H1 (cell line): ENCODE results near the gene RAN. TPM values are rescaled to one million over a fixed set of nuclear protein-coding genes. Genes with fewer than 3 reads are reported as not detected.

Experiments
- CTCF ChIA-PET: fragments of 300-600 bp; sonication (Branson Sonifier 250); formaldehyde crosslinking; loops from one replicate; lab custom pipeline; 2021; ENCODE audit not compliant: partially characterized antibody; lab: Charles Lee
- POLR2A ChIA-PET: fragments of 300-600 bp; sonication (Branson Sonifier 250); formaldehyde crosslinking; loops from one replicate; lab custom pipeline; 2021; ENCODE audit warnings: inconsistent platforms; ENCODE audit not compliant: partially characterized antibody; lab: Charles Lee
- DNase-seq, 2 experiments: peaks; one replicate each; pipeline versions ENCODE4 v3.0.0 to v3.0.0-alpha.2; 2010 to 2022; ENCODE audit warnings: low spot score in 2 of 2, low read depth in 1 of 2, mixed read lengths in 1 of 2
- FAIRE-seq: peaks from 2 replicates; lab custom pipeline; 2011; peaks lifted over from hg19 to GRCh38; lab: Jason Lieb, UNC
- H2AFZ ChIP-seq: 2 replicates; pipeline ENCODE4 v1.8.1; 2012; ENCODE audit warnings: low read length, inconsistent platforms
- H2AK5ac ChIP-seq: 2 replicates; pipeline ENCODE4 v1.6.1; 2013; ENCODE audit warnings: low read depth, low read length
- H2BK120ac ChIP-seq: replicated peaks from 2 replicates; pipeline ENCODE3; 2013; ENCODE audit warnings: low read depth, low read length, inconsistent platforms
- H2BK12ac ChIP-seq: 2 replicates; pipeline ENCODE4 v1.6.1; 2013; ENCODE audit warnings: low read depth, low read length
- H2BK15ac ChIP-seq: 2 replicates; pipeline ENCODE4 v1.6.1; 2013; ENCODE audit warnings: low read length
- H2BK20ac ChIP-seq: 2 replicates; pipeline ENCODE4 v1.6.1; 2013; ENCODE audit warnings: low read length
- H2BK5ac ChIP-seq: 2 replicates; pipeline ENCODE4 v1.6.1; 2013; ENCODE audit warnings: low read depth, low read length
- H3K14ac ChIP-seq: 2 replicates; pipeline ENCODE4 v1.6.1; 2013; ENCODE audit warnings: inconsistent platforms; ENCODE audit not compliant: insufficient read length
- H3K18ac ChIP-seq: 2 replicates; pipeline ENCODE4 v1.6.1; 2013; ENCODE audit warnings: low read length; ENCODE audit errors: extremely low read depth
- H3K23ac ChIP-seq: 2 replicates; pipeline ENCODE4 v1.6.1; 2013; ENCODE audit warnings: inconsistent platforms; ENCODE audit not compliant: insufficient read length
- H3K23me2 ChIP-seq: 2 replicates; pipeline ENCODE4 v1.6.1; 2013; ENCODE audit warnings: low read depth, low read length
- H3K27ac ChIP-seq: 2 replicates; pipeline ENCODE4 v1.6.1; 2011; ENCODE audit warnings: low read depth, low read length, inconsistent platforms
- H3K27me3 ChIP-seq, 4 experiments: replicated peaks in 1 of 4; 1 replicate in 1 of 4; 2 replicates in 3 of 4; pipeline versions ENCODE4 v1.6.1 to v1.8.1; 2011 to 2013; ENCODE audit warnings: low read length in 3 of 4, mild to moderate bottlenecking in 3 of 4, inconsistent platforms in 2 of 4, mixed read lengths in 2 of 4, moderate library complexity in 1 of 4; ENCODE audit not compliant: control insufficient read depth in 3 of 4, insufficient read depth in 3 of 4; ENCODE audit errors: extremely low read depth in 1 of 4
- H3K36me3 ChIP-seq, 4 experiments: 2 replicates each; pipeline versions ENCODE4 v1.6.1 to v1.8.1; 2011 to 2013; ENCODE audit warnings: mild to moderate bottlenecking in 4 of 4, low read length in 3 of 4, moderate library complexity in 2 of 4, control low read depth in 1 of 4, inconsistent platforms in 1 of 4; ENCODE audit not compliant: insufficient read depth in 4 of 4, control insufficient read depth in 2 of 4
- H3K4ac ChIP-seq: replicated peaks from 2 replicates; pipeline ENCODE3; 2013; ENCODE audit warnings: low read length, low read depth, mixed read lengths, inconsistent platforms; ENCODE audit not compliant: insufficient read length
- H3K4me1 ChIP-seq, 4 experiments: replicated peaks in 1 of 4; 1 replicate in 1 of 4; 2 replicates in 3 of 4; pipeline versions ENCODE4 v1.6.1 to v1.8.1; 2011 to 2013; ENCODE audit warnings: low read length in 3 of 4, inconsistent platforms in 2 of 4, mixed read lengths in 1 of 4; ENCODE audit not compliant: insufficient read depth in 4 of 4, control insufficient read depth in 3 of 4
- H3K4me2 ChIP-seq, 2 experiments: 2 replicates each; pipeline versions ENCODE4 v1.6.1 to v1.8.1; 2011 to 2013; ENCODE audit warnings: low read depth in 2 of 2, low read length in 2 of 2, control low read depth in 1 of 2, inconsistent platforms in 1 of 2, mild to moderate bottlenecking in 1 of 2; ENCODE audit not compliant: insufficient read depth in 1 of 2
- H3K4me3 ChIP-seq, 4 experiments: fragments of 200-600, 300-600 bp in 1 of 4; sonication (generic), shearing (Covaris generic), sonication (Bioruptor Twin) in 1 of 4; 2 replicates each; pipeline versions ENCODE4 v1.5.1 to v1.8.1; 2011 to 2016; ENCODE audit warnings: low read length in 4 of 4, low read depth in 3 of 4, control low read depth in 2 of 4, inconsistent platforms in 2 of 4, mild to moderate bottlenecking in 2 of 4, mixed read lengths in 1 of 4, moderate library complexity in 1 of 4; ENCODE audit not compliant: insufficient read depth in 2 of 4; ENCODE audit errors: extremely low read depth in 1 of 4
- H3K56ac ChIP-seq: replicated peaks from 2 replicates; pipeline ENCODE3; 2013; ENCODE audit warnings: low read depth, mild to moderate bottlenecking, mixed read lengths, low read length, inconsistent platforms; ENCODE audit not compliant: insufficient read length
- H3K79me1 ChIP-seq: 2 replicates; pipeline ENCODE4 v1.6.1; 2013; ENCODE audit warnings: low read depth, low read length, control low read depth
- H3K79me2 ChIP-seq, 2 experiments: 2 replicates each; pipeline versions ENCODE4 v1.6.1 to v1.8.1; 2012 to 2013; ENCODE audit warnings: low read length in 2 of 2, mild to moderate bottlenecking in 2 of 2, inconsistent platforms in 1 of 2; ENCODE audit not compliant: insufficient read depth in 2 of 2, control insufficient read depth in 1 of 2
- H3K9ac ChIP-seq, 4 experiments: replicated peaks in 1 of 4; 1 replicate in 1 of 4; 2 replicates in 3 of 4; pipeline versions ENCODE4 v1.6.1 to v1.8.1; 2011 to 2013; ENCODE audit warnings: low read depth in 3 of 4, low read length in 3 of 4, control low read depth in 2 of 4, mild to moderate bottlenecking in 2 of 4, moderate library complexity in 2 of 4, inconsistent platforms in 1 of 4; ENCODE audit errors: extremely low read depth in 1 of 4
- H3K9me3 ChIP-seq, 2 experiments: 2 replicates each; pipeline versions ENCODE4 v1.6.1 to v1.8.1; 2012 to 2013; ENCODE audit warnings: mild to moderate bottlenecking in 2 of 2, moderate library complexity in 2 of 2, control low read depth in 1 of 2, inconsistent platforms in 1 of 2, low read depth in 1 of 2, low read length in 1 of 2, mixed read lengths in 1 of 2; ENCODE audit not compliant: insufficient read depth in 2 of 2
- H4K20me1 ChIP-seq, 2 experiments: replicated peaks in 1 of 2; 2 replicates each; pipeline versions ENCODE3 to v1.8.1; 2011 to 2013; ENCODE audit warnings: inconsistent platforms in 2 of 2, low read length in 2 of 2, mild to moderate bottlenecking in 1 of 2; ENCODE audit not compliant: insufficient read depth in 2 of 2, control insufficient read depth in 1 of 2
- H4K5ac ChIP-seq: 2 replicates; pipeline ENCODE4 v1.6.1; 2013; ENCODE audit warnings: low read length, low read depth, mixed read lengths, inconsistent platforms; ENCODE audit not compliant: insufficient read length
- H4K8ac ChIP-seq: 2 replicates; pipeline ENCODE4 v1.8.0; 2013; ENCODE audit warnings: mild to moderate bottlenecking, moderate library complexity, low read length, inconsistent platforms; ENCODE audit not compliant: insufficient read depth; ENCODE audit errors: extremely low read depth
- H4K91ac ChIP-seq: replicated peaks from 2 replicates; pipeline ENCODE3; 2013; ENCODE audit warnings: low read length, mixed read lengths, inconsistent platforms; ENCODE audit not compliant: insufficient read length
- BRCA1 ChIP-seq: IDR thresholded peaks from 2 replicates; pipeline ENCODE4 v1.6.1; 2012; ENCODE audit warnings: low read depth, low read length, improper control_type of control experiment
- CEBPB ChIP-seq: IDR thresholded peaks from 2 replicates; pipeline ENCODE4 v1.6.1; 2012; ENCODE audit warnings: low read depth, low read length
- CHD1 ChIP-seq: IDR thresholded peaks from 2 replicates; pipeline ENCODE4 v1.6.1; 2012; ENCODE audit warnings: low read depth, low read length, improper control_type of control experiment
- CHD2 ChIP-seq: IDR thresholded peaks from 2 replicates; pipeline ENCODE4 v1.6.1; 2012; ENCODE audit warnings: low read length, improper control_type of control experiment
- E2F6 ChIP-seq: IDR thresholded peaks from 2 replicates; pipeline ENCODE4 v1.6.1; 2012; ENCODE audit warnings: inconsistent platforms
- KDM4A ChIP-seq: IDR thresholded peaks from one replicate; pipeline ENCODE4 v1.7.1; 2012; ENCODE audit warnings: low read depth, mild to moderate bottlenecking, moderate library complexity, low read length, inconsistent platforms; ENCODE audit not compliant: severe bottlenecking
- MAFK ChIP-seq: IDR thresholded peaks from 2 replicates; pipeline ENCODE4 v1.6.1; 2012; ENCODE audit warnings: low read depth, mild to moderate bottlenecking, improper control_type of control experiment, low read length
- RXRA ChIP-seq: IDR thresholded peaks from 2 replicates; pipeline ENCODE4 v1.6.1; 2011; ENCODE audit warnings: low read depth, mild to moderate bottlenecking, low read length, moderate library complexity; ENCODE audit not compliant: insufficient read depth
- SAP30 ChIP-seq: fragments of 300-600 bp; sonication (generic); IDR thresholded peaks from 2 replicates; pipeline ENCODE4 v1.7.1; 2012; ENCODE audit warnings: low read length, moderate library complexity, mild to moderate bottlenecking, inconsistent platforms; ENCODE audit not compliant: insufficient read depth, insufficient replicate concordance
- SIN3A ChIP-seq, 2 experiments: IDR thresholded peaks in 1 of 2; conservative IDR thresholded peaks in 1 of 2; 2 replicates each; pipeline ENCODE4 v1.6.1; 2011 to 2012; ENCODE audit warnings: low read length in 2 of 2, improper control_type of control experiment in 1 of 2, low read depth in 1 of 2, mild to moderate bottlenecking in 1 of 2
- YY1 ChIP-seq: IDR thresholded peaks from 2 replicates; pipeline ENCODE4 v1.6.1; 2011; ENCODE audit warnings: low read depth, mild to moderate bottlenecking, low read length
- WGBS, 2 experiments: shearing (Covaris generic) in 1 of 2; methylation state at CpG; one replicate each; pipeline versions ENCODE4 v1.1.6 to v1.1.7; 2013 to 2015; ENCODE audit warnings: low lambda C conversion rate in 2 of 2, mixed read lengths in 2 of 2, inconsistent platforms in 1 of 2, low coverage in 1 of 2, missing lambda C conversion rate in 1 of 2; ENCODE audit not compliant: insufficient replicate concordance in 2 of 2, insufficient coverage in 1 of 2, insufficient read length in 1 of 2; ENCODE audit errors: extremely low coverage in 1 of 2, missing lambda C conversion rate in 1 of 2; 5-methylcytosine and 5-hydroxymethylcytosine counted together
- polyA plus RNA-seq, 7 experiments: library from polyadenylated mRNA; depleted of rRNA in 3 of 7; stranded (reverse) in 5 of 7; unstranded in 2 of 7; fragments of >200 nt in 5 of 7; fragments of 200-250 nt in 2 of 7; gene quantifications; 1 replicate in 5 of 7; 2 replicates in 1 of 7; 4 replicates in 1 of 7; pipeline versions ENCODE4 v1.2.1 to v1.2.3, GENCODE V29; 2011 to 2013; ENCODE audit warnings: missing spikeins in 2 of 7, mixed read lengths in 2 of 7
- total RNA-seq: library from RNA; stranded (reverse); fragmentation: NEBNext Ultra II Directional; extraction: Animal tissue kit (Norgen Biotek cat#: 25700); gene quantifications from 2 replicates; pipeline ENCODE4 v1.2.1, GENCODE V29; 2021

RAN gene
- total and polyA plus RNA-seq, 2 of the 8 experiments (the other 6 are each of a cell fraction or from before 2014, with no cell fraction given), result 2,064 to 2,203 TPM

GRCh38 chr12:130858084-130858483, 13.8 kb upstream of the RAN start:
- Histone ChIP-seq H3K4me1 (peaks cover 4 to 7% (median 6%) of the 10 kb centered on the region in 4 experiments; a peak in 5 of 7 replicates), H3K27me3 (no peaks in the 10 kb centered on the region), H2BK15ac (no peak overlapping the region; the same call in 1 of the 2 replicates), H3K4me2 (no peak overlapping the region), H3K23me2 (no peaks in the 10 kb centered on the region), H3K79me1 (no peaks in the 10 kb centered on the region), H2AFZ (no peak overlapping the region), H2BK20ac (no peak overlapping the region), H3K18ac (no peak overlapping the region), H2BK5ac (no peak overlapping the region), H2BK12ac (0 out of 2 replicates have a peak overlapping the region, but pooled peaks have one; percentile 54), H4K20me1 (no peaks in the 10 kb centered on the region), H4K8ac (peak overlapping the region; percentile 35; the same call in 1 of the 2 replicates), H3K56ac (no peak overlapping the region), H3K27ac (0 out of 2 replicates have a peak overlapping the region, but pooled peaks have one; percentile 32), H3K9ac (no peak overlapping the region), H4K5ac (no peak overlapping the region), H4K91ac (no peak overlapping the region), H3K14ac (no peak overlapping the region), H3K23ac (no peak overlapping the region), H3K4me3 (no peak overlapping the region), H2BK120ac (no peak overlapping the region), H3K79me2 (no peaks in the 10 kb centered on the region), H2AK5ac (no peak overlapping the region), H3K36me3 (no peaks in the 10 kb centered on the region), H3K4ac (no peak overlapping the region), H3K9me3 (no peaks in the 10 kb centered on the region; a peak in 1 of 4 replicates)
- ChIA-PET POLR2A (interaction anchor here (1.0 to 8.1 kb wide), 4 partner anchors 12 to 27 kb away, joined by 4 to 86 read pairs (median 20); no protein-coding TSS in a partner anchor), CTCF (interaction anchor here (0.8 to 4.0 kb wide), 19 partner anchors 9 to 91 kb away, joined by 3 to 33 read pairs (median 4); no protein-coding TSS in a partner anchor)
- FAIRE-seq, result no peak
- no peak for DNase-seq
- WGBS, 2 experiments, result 93% methylated on average over 4 of the region's 4 CpGs; no CpG with 5 or more reads in 1 of the 2 experiments
- TF ChIP-seq E2F6 (no peak), YY1 (no peak), KDM4A (no peak), MAFK (no peak), SIN3A (conservative IDR thresholded peaks at IDR 0.05 in 1 of 2, IDR thresholded peaks at IDR 0.05 in 1 of 2; ENCODE audit: low read depth in 1 of 2, low read length in 2 of 2) (no peak), CEBPB (0 out of 2 replicates have a peak, but pooled peaks have one; percentile 4), CHD2 (no peak), SAP30 (no peak), RXRA (no peak), BRCA1 (no peak), CHD1 (no peak)
